GM23338 (cell line): Measurements from ENCODE around the gene RUVBL1. TPM values are rescaled to one million over a fixed set of nuclear protein-coding genes. Genes with fewer than 3 reads are reported as not detected.

Experiments used
- ATAC-seq: fragments of 200-7000 bp; cut with Tn5 transposase; 3 replicates; pipeline ENCODE4 v1.9.1; 2020
- DNase-seq: peaks from one replicate; pipeline ENCODE4 v3.0.0-alpha.2; 2015; ENCODE audit warnings: low spot score
- H2AFZ ChIP-seq: fragments of 200-600 bp; sonication (generic); 2 replicates; pipeline ENCODE4 v1.8.0; 2016; ENCODE audit warnings: antibody characterized with exemption, mild to moderate bottlenecking, moderate library complexity
- H3F3A ChIP-seq: fragments of 200-600 bp; sonication (generic); replicated peaks from 2 replicates; pipeline ENCODE4 v1.8.0; 2017; ENCODE audit warnings: antibody characterized with exemption, mixed run types, low read depth
- H3K27ac ChIP-seq: fragments of 200-600 bp; sonication (generic); 2 replicates; pipeline ENCODE4 v1.6.1; 2016; ENCODE audit warnings: low read depth
- H3K27me3 ChIP-seq: fragments of 200-600 bp; sonication (generic); 2 replicates; pipeline ENCODE4 v1.8.0; 2016; ENCODE audit warnings: mild to moderate bottlenecking, mixed run types, moderate library complexity; ENCODE audit not compliant: insufficient read depth
- H3K36me3 ChIP-seq: fragments of 200-600 bp; sonication (generic); 2 replicates; pipeline ENCODE4 v1.8.0; 2016; ENCODE audit warnings: mild to moderate bottlenecking; ENCODE audit not compliant: insufficient read depth
- H3K4me1 ChIP-seq: fragments of 200-600 bp; sonication (generic); 2 replicates; pipeline ENCODE4 v1.8.0; 2016; ENCODE audit warnings: mild to moderate bottlenecking, moderate library complexity; ENCODE audit not compliant: insufficient read depth
- H3K4me2 ChIP-seq: fragments of 200-600 bp; sonication (generic); 2 replicates; pipeline ENCODE4 v1.7.1; 2017; ENCODE audit warnings: mixed run types
- H3K4me3 ChIP-seq: fragments of 200-600 bp; sonication (generic); 2 replicates; pipeline ENCODE4 v1.6.1; 2016; ENCODE audit warnings: mixed run types
- H3K79me2 ChIP-seq: fragments of 200-600 bp; sonication (generic); replicated peaks from 2 replicates; pipeline ENCODE4 v1.8.0; 2017; ENCODE audit warnings: mild to moderate bottlenecking; ENCODE audit not compliant: insufficient read depth
- H3K9me2 ChIP-seq: fragments of 200-600 bp; sonication (generic); 2 replicates; pipeline ENCODE4 v1.8.0; 2017; ENCODE audit not compliant: insufficient read depth
- H4K20me1 ChIP-seq: fragments of 200-600 bp; sonication (generic); replicated peaks from 2 replicates; pipeline ENCODE4 v1.8.0; 2017; ENCODE audit warnings: mild to moderate bottlenecking; ENCODE audit not compliant: insufficient read depth
- H3K27ac Mint-ChIP-seq: 2 replicates; pipeline ENCODE4 v1.8.0; 2020; ENCODE audit warnings: inconsistent platforms, mild to moderate bottlenecking, moderate library complexity, mixed read lengths
- H3K27me3 Mint-ChIP-seq: 3 replicates; pipeline ENCODE4 v1.8.0; 2022; ENCODE audit warnings: low read depth, mild to moderate bottlenecking, moderate library complexity, mixed read lengths, inconsistent platforms; ENCODE audit not compliant: insufficient read depth, poor library complexity
- H3K36me3 Mint-ChIP-seq: 3 replicates; pipeline ENCODE4 v1.8.0; 2021; ENCODE audit warnings: low read depth, mild to moderate bottlenecking, inconsistent platforms, moderate library complexity, mixed read lengths
- H3K4me1 Mint-ChIP-seq: 3 replicates; pipeline ENCODE4 v1.8.0; 2020; ENCODE audit warnings: mild to moderate bottlenecking, inconsistent platforms, mixed read lengths
- H3K4me3 Mint-ChIP-seq: 3 replicates; pipeline ENCODE4 v1.8.0; 2021; ENCODE audit warnings: moderate library complexity, mild to moderate bottlenecking, inconsistent platforms, mixed read lengths
- H3K9me3 Mint-ChIP-seq: 3 replicates; pipeline ENCODE4 v1.8.0; 2020; ENCODE audit warnings: moderate library complexity, mild to moderate bottlenecking, inconsistent platforms, mixed read lengths
- CREB1 ChIP-seq: fragments of 250-450 bp; sonication (Bioruptor Pico); IDR thresholded peaks from 2 replicates; pipeline ENCODE4 v1.5.0; 2020; ENCODE audit warnings: low read depth, mild to moderate bottlenecking, moderate library complexity
- EZH2phosphoT487 ChIP-seq: fragments of 200-600 bp; sonication (generic); IDR thresholded peaks from one replicate; pipeline ENCODE4 v1.8.1; 2018; ENCODE audit warnings: antibody characterized with exemption; ENCODE audit not compliant: unreplicated experiment
- JUNB ChIP-seq: IDR thresholded peaks from one replicate; pipeline ENCODE4 v1.6.1; 2016; ENCODE audit warnings: antibody characterized with exemption; ENCODE audit not compliant: unreplicated experiment
- NANOG ChIP-seq: IDR thresholded peaks from 2 replicates; pipeline ENCODE4 v1.6.1; 2016; ENCODE audit warnings: antibody characterized with exemption, borderline replicate concordance
- POLR2AphosphoS5 ChIP-seq: IDR thresholded peaks from 2 replicates; pipeline ENCODE4 v1.6.1; 2016; ENCODE audit warnings: antibody characterized with exemption, low read depth
- ZNF331 ChIP-seq: fragments of 250-450 bp; sonication (Bioruptor Pico); IDR thresholded peaks from 2 replicates; pipeline ENCODE4 v1.5.0; 2020; ENCODE audit warnings: low read depth, mild to moderate bottlenecking, moderate library complexity
- polyA plus RNA-seq: library from polyadenylated mRNA; unstranded; fragments of >200 nt; fragmentation: Nextera tagmentation; extraction: Ambion mirVana; gene quantifications from 2 replicates; pipeline ENCODE4 v1.2.1, GENCODE V29; 2016
- total RNA-seq: library from RNA; depleted of rRNA; stranded (reverse); fragments of >200 nt; shearing (Covaris generic); gene quantifications from 2 replicates; pipeline ENCODE4 v1.2.3, GENCODE V29; 2014
- TF ChIP-seq, protein P1 (sequence below): IDR thresholded peaks from one replicate; pipeline ENCODE4 v1.6.1; 2018; ENCODE audit warnings: antibody characterized with exemption; ENCODE audit not compliant: unreplicated experiment
- TF ChIP-seq, protein P2 (sequence below), 2 experiments: fragments of 200-600 bp in 1 of 2; sonication (generic) in 1 of 2; conservative IDR thresholded peaks; 2 replicates each; pipeline versions ENCODE4 v1.5.1 to v1.6.1; 2016 to 2017; ENCODE audit warnings: antibody characterized with exemption in 2 of 2, low read depth in 2 of 2, mild to moderate bottlenecking in 2 of 2, moderate library complexity in 1 of 2
- TF ChIP-seq, protein P3 (sequence below): IDR thresholded peaks from 2 replicates; pipeline ENCODE4 v1.6.1; 2016; ENCODE audit warnings: antibody characterized with exemption
- TF ChIP-seq, protein P4 (sequence below): fragments of 250-450 bp; sonication (Bioruptor Pico); IDR thresholded peaks from 2 replicates; pipeline ENCODE4 v1.5.0; 2020; ENCODE audit warnings: mild to moderate bottlenecking, moderate library complexity

RUVBL1 gene
- total and polyA plus RNA-seq, 2 experiments from 2014 or later, result 133 to 136 TPM

DNA sequence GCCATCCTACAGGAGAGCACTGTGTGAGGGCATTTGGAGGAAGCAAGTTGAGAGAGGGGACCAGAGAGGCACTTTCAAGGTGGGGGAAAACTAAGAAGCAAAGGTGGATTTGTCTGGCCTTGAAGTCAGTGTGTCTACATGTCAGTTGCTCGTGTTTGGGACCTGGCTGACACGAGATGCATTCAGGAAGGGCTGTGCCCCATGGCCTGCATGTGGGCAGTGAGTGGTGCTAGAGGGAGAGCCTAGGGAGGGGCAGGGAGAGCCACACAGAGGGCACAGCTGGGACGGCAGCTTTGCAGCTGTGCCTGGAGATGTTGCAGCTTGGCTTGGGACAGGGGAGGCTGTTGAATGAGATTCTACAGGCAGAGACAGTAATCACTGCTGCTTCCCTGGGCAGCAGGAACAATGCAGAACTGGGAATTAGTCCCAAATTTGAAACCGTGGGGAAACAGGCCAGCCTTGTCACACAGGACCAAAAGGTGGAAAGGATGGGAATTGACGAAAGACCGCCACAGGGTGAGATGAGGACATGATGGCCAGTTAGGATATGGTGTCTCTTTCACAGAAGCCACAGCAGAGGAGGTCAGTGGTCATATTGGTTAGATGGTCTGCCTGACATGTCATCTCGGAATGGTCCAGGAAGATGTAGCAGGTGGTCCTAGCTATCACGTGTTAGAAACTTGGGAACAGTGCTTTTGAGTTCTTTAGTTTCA is 61.4 kb downstream of the RUVBL1 start:
- ATAC-seq, result no peak
- TF ChIP-seq POLR2AphosphoS5 (no peak), JUNB (no peak), CREB1 (CRISPR knock-in tag) (no peak), NANOG (no peak), EZH2phosphoT487 (no peak), ZNF331 (CRISPR knock-in tag) (no peak)
- TF ChIP-seq, protein P1, sequence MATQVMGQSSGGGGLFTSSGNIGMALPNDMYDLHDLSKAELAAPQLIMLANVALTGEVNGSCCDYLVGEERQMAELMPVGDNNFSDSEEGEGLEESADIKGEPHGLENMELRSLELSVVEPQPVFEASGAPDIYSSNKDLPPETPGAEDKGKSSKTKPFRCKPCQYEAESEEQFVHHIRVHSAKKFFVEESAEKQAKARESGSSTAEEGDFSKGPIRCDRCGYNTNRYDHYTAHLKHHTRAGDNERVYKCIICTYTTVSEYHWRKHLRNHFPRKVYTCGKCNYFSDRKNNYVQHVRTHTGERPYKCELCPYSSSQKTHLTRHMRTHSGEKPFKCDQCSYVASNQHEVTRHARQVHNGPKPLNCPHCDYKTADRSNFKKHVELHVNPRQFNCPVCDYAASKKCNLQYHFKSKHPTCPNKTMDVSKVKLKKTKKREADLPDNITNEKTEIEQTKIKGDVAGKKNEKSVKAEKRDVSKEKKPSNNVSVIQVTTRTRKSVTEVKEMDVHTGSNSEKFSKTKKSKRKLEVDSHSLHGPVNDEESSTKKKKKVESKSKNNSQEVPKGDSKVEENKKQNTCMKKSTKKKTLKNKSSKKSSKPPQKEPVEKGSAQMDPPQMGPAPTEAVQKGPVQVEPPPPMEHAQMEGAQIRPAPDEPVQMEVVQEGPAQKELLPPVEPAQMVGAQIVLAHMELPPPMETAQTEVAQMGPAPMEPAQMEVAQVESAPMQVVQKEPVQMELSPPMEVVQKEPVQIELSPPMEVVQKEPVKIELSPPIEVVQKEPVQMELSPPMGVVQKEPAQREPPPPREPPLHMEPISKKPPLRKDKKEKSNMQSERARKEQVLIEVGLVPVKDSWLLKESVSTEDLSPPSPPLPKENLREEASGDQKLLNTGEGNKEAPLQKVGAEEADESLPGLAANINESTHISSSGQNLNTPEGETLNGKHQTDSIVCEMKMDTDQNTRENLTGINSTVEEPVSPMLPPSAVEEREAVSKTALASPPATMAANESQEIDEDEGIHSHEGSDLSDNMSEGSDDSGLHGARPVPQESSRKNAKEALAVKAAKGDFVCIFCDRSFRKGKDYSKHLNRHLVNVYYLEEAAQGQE, result no peak
- TF ChIP-seq, protein P2, sequence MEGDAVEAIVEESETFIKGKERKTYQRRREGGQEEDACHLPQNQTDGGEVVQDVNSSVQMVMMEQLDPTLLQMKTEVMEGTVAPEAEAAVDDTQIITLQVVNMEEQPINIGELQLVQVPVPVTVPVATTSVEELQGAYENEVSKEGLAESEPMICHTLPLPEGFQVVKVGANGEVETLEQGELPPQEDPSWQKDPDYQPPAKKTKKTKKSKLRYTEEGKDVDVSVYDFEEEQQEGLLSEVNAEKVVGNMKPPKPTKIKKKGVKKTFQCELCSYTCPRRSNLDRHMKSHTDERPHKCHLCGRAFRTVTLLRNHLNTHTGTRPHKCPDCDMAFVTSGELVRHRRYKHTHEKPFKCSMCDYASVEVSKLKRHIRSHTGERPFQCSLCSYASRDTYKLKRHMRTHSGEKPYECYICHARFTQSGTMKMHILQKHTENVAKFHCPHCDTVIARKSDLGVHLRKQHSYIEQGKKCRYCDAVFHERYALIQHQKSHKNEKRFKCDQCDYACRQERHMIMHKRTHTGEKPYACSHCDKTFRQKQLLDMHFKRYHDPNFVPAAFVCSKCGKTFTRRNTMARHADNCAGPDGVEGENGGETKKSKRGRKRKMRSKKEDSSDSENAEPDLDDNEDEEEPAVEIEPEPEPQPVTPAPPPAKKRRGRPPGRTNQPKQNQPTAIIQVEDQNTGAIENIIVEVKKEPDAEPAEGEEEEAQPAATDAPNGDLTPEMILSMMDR (conservative IDR thresholded peaks at IDR 0.05; ENCODE audit: low read depth in 2 of 2), result no peak
- TF ChIP-seq, protein P3, sequence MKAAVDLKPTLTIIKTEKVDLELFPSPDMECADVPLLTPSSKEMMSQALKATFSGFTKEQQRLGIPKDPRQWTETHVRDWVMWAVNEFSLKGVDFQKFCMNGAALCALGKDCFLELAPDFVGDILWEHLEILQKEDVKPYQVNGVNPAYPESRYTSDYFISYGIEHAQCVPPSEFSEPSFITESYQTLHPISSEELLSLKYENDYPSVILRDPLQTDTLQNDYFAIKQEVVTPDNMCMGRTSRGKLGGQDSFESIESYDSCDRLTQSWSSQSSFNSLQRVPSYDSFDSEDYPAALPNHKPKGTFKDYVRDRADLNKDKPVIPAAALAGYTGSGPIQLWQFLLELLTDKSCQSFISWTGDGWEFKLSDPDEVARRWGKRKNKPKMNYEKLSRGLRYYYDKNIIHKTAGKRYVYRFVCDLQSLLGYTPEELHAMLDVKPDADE, result no peak
- TF ChIP-seq, protein P4, sequence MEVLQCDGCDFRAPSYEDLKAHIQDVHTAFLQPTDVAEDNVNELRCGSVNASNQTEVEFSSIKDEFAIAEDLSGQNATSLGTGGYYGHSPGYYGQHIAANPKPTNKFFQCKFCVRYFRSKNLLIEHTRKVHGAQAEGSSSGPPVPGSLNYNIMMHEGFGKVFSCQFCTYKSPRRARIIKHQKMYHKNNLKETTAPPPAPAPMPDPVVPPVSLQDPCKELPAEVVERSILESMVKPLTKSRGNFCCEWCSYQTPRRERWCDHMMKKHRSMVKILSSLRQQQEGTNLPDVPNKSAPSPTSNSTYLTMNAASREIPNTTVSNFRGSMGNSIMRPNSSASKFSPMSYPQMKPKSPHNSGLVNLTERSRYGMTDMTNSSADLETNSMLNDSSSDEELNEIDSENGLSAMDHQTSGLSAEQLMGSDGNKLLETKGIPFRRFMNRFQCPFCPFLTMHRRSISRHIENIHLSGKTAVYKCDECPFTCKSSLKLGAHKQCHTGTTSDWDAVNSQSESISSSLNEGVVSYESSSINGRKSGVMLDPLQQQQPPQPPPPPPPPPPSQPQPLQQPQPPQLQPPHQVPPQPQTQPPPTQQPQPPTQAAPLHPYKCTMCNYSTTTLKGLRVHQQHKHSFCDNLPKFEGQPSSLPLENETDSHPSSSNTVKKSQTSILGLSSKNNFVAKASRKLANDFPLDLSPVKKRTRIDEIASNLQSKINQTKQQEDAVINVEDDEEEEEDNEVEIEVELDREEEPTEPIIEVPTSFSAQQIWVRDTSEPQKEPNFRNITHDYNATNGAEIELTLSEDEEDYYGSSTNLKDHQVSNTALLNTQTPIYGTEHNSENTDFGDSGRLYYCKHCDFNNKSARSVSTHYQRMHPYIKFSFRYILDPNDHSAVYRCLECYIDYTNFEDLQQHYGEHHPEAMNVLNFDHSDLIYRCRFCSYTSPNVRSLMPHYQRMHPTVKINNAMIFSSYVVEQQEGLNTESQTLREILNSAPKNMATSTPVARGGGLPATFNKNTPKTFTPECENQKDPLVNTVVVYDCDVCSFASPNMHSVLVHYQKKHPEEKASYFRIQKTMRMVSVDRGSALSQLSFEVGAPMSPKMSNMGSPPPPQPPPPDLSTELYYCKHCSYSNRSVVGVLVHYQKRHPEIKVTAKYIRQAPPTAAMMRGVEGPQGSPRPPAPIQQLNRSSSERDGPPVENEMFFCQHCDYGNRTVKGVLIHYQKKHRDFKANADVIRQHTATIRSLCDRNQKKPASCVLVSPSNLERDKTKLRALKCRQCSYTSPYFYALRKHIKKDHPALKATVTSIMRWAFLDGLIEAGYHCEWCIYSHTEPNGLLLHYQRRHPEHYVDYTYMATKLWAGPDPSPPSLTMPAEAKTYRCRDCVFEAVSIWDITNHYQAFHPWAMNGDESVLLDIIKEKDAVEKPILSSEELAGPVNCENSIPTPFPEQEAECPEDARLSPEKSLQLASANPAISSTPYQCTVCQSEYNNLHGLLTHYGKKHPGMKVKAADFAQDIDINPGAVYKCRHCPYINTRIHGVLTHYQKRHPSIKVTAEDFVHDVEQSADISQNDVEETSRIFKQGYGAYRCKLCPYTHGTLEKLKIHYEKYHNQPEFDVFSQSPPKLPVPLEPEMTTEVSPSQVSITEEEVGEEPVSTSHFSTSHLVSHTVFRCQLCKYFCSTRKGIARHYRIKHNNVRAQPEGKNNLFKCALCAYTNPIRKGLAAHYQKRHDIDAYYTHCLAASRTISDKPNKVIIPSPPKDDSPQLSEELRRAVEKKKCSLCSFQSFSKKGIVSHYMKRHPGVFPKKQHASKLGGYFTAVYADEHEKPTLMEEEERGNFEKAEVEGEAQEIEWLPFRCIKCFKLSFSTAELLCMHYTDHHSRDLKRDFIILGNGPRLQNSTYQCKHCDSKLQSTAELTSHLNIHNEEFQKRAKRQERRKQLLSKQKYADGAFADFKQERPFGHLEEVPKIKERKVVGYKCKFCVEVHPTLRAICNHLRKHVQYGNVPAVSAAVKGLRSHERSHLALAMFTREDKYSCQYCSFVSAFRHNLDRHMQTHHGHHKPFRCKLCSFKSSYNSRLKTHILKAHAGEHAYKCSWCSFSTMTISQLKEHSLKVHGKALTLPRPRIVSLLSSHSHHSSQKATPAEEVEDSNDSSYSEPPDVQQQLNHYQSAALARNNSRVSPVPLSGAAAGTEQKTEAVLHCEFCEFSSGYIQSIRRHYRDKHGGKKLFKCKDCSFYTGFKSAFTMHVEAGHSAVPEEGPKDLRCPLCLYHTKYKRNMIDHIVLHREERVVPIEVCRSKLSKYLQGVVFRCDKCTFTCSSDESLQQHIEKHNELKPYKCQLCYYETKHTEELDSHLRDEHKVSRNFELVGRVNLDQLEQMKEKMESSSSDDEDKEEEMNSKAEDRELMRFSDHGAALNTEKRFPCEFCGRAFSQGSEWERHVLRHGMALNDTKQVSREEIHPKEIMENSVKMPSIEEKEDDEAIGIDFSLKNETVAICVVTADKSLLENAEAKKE (CRISPR knock-in tag), result no peak
- Histone ChIP-seq H3K9me2 (no peaks in the 10 kb centered on the region), H3K27ac (no peak overlapping the region), H3K4me3 (no peak overlapping the region), H3K4me2 (no peak overlapping the region), H4K20me1 (peaks cover 22% of the 10 kb centered on the region), H3K36me3 (peaks cover 77% of the 10 kb centered on the region), H3F3A (0 out of 2 replicates have a peak, but pooled peaks cover 2% of the 10 kb centered on the region), H3K4me1 (no peaks in the 10 kb centered on the region), H3K27me3 (no peaks in the 10 kb centered on the region), H3K79me2 (peaks cover under 1% of the 10 kb centered on the region; the same call in 1 of the 2 replicates), H2AFZ (no peak overlapping the region)
- H3K27ac Mint-ChIP-seq, result no peak overlapping the region
- no peaks in the 10 kb centered on the region for H3K27me3 Mint-ChIP-seq
- H3K9me3 Mint-ChIP-seq, result no peaks in the 10 kb centered on the region
- no peak for DNase-seq
- H3K36me3 Mint-ChIP-seq, result peaks cover 93% of the 10 kb centered on the region
- H3K4me1 Mint-ChIP-seq, result no peaks in the 10 kb centered on the region; the same call in 1 of the 3 replicates
- H3K4me3 Mint-ChIP-seq, result no peak overlapping the region
